Right renal cortex interstitium (tissue), 3 donors: ENCODE data around the gene UQCC2. TPM values are rescaled to one million over a fixed set of nuclear protein-coding genes. Genes with fewer than 3 reads are reported as not detected.

Source experiments
- DNase-seq, 3 donors: peaks; one replicate each; pipeline ENCODE4 v3.0.0-alpha.2; 2013; ENCODE audit warnings: low read depth in 3 of 3, low spot score in 2 of 3
- polyA plus RNA-seq, 3 donors: library from polyadenylated mRNA; unstranded; fragments of 120-200 nt; gene quantifications; one replicate each; pipeline ENCODE4 v1.2.1, GENCODE V29; 2013; ENCODE audit not compliant: insufficient read length in 3 of 3

The UQCC2 gene
- polyA plus RNA-seq, 3 donors, result 48.7 to 60.2 (median 60.2) TPM

- DNase-seq, result no peak
Measured at GRCh38 chr6:33744895-33745546, 33.5 kb upstream of the UQCC2 start.

DNA sequence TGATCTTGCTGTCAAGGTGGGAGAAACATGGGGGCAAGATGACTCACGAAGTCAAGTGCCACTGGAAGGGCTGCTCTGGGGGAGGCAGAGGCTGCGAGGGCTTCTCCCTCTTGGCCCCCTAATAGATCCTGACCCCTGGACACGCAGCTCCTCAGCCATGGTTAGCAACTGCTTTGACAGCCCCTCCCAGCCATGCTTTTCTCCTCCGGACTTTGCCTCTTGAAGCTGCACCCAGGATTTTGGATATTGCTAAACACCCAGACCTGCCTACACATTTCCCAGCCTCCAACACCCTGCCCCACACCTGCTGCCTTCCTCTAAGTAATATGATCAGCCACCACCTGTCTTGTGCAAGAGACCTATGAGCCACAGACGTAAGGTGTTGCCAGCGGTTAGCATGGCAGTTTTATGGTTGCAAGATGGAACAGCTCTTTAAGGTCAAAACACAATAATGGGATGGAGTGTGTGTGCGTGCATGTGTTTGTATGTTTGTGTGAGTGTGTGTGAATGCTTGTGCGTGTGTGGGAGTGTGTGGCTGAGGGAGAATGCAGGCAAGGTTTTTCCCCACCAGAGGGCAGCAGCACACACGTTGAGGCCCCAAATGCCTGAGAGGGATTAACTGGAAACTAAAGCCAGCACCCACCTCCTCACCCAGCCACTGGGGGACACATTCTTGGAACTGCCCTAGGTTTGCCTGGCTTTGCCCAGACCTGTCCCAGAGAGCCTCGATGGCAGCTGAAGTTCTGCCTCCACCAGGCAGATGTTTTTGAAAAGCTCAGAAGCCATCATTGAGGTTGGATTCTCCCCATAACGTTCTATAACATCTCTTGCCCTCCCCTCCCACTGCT, 32.7 kb upstream of the UQCC2 start:
- peak in 2 of 3 donors; percentile 67 to 76 for DNase-seq

DNA sequence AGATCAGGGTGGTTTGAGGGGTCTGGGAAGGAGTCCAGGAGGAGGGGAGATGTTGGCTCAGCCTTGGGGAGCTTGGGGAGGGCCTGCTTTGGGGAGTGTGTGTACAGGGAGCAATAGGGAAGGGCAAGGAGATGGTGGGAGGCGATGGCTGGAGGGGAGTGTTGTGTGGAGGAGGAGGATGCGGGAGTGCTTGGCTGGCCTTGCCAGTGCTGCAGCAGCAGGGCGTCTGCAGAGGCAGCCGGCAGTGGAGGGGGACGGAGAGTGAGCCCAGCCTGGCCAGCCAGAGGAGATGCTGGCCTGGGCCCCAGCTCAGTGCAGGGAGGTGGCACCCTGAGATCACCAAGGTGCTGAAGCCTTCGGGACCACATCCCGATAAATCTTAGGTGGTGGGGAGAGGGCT, 31.3 kb upstream of the UQCC2 start:
- no peak for DNase-seq

DNA sequence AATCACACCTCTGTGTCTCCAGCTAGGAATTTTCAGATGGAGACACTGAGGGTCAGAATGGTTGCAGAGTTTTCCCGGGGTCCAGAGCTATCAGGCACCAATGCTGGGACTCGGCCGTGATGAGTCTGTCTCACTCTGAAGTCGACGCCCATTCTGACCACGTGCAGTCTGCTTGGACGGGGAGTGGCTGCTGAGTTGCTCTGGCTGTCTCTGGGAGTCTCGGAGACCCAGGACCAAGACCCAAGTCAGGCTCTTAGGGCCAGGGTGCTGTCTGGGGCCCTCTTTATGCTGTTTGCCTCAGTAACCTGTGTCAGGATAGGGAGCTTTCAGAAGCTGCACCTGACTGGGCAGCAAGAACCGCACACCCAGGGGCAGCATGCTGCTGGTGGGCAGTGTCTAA, 30.6 kb upstream of the UQCC2 start:
- DNase-seq, result no peak

- DNase-seq, result no peak
Measured at GRCh38 chr6:33740794-33741193, 29.3 kb upstream of the UQCC2 start.

- no peak for DNase-seq
Measured at GRCh38 chr6:33740204-33740608, 28.7 kb upstream of the UQCC2 start.

- no peak for DNase-seq
Measured at GRCh38 chr6:33739571-33739970, 28.1 kb upstream of the UQCC2 start.

- DNase-seq, result no peak
Measured at GRCh38 chr6:33738879-33739278, 27.4 kb upstream of the UQCC2 start.

- DNase-seq, result no peak
Measured at GRCh38 chr6:33738153-33738552, 26.7 kb upstream of the UQCC2 start.

DNA sequence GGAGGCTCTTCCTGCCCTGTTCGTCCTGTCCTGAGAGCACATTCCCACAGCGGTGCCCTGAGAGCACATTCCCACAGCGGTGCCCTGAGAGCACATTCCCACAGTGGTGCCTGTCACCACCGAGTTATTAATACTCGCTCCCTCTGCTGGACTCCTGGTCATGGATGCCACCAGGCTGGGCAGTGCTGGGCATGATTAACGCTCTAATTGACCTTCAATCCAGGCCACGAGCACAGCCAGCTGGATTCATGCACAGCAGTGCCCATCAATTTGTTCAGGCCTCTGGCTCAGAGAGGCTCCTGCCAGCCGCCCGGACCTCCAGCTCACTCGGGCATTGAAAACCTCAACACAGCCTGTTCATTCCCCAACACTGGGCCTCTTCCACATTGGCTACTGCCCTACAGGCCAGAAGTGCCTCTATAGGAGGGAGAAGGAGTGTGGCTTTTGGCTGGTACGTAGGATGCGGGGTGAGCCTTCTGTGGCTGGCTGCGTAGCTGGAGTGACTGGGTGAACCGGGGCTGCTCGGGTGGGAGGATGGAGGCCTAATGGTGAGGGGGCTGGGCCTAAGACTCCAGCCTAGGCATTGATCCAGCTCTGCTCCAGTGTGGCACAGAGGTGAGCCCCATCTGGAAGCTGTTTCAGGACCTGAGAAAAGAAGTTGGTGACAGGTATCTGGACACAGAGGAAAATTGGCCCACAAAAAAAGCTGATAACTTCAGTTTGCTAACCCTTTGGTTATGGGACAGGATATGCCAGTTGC, 25.9 kb upstream of the UQCC2 start:
- no peak for DNase-seq

- DNase-seq, result no peak
Measured at GRCh38 chr6:33735216-33735615, 23.7 kb upstream of the UQCC2 start.

- no peak for DNase-seq
Measured at GRCh38 chr6:33733709-33734007, 22.2 kb upstream of the UQCC2 start.

DNA sequence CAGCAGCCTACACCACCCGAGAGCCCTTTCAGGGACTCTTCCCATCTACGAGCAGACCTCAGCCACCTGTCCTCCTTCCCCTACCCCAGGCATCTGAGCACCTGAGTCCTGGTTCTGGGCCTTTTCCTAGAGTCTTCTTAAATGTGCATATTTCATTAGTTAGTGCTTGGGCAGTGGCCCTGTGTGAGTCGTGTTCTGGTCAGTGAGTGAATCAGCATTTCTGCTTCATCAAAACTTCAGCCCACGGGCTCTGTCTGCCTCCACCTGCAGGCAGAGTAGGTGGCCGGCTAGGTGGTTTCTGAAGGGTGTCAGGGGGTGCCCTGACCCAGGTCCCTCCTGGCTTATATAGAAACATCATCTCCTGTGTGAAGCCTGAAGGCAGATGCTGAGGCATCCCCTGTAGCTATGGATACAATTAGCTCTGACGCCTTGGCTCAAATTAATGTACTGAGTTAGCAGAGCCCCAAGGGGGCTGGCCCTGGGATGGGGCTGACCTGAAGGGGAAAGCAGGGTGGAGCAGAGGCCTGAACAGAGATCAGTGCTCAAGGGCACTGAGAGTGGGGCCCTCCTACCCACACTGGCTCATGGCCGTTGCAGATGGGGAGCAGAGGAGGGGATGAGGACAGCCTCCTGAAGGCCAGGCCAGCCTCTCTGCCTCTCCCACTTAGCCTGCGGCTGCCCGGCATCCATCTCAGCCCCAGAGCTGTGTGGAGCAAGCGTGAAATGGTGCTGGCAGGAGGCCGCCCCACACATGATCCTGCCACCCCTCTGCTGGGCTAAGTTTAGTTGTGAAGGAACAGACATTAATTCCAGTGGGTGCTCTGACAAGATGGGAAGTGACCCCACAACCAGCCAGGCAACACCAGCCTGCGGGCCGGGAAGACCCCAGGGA, 21.6 kb upstream of the UQCC2 start:
- DNase-seq, result no peak

- no peak for DNase-seq
Measured at GRCh38 chr6:33732385-33732784, 20.9 kb upstream of the UQCC2 start.

DNA sequence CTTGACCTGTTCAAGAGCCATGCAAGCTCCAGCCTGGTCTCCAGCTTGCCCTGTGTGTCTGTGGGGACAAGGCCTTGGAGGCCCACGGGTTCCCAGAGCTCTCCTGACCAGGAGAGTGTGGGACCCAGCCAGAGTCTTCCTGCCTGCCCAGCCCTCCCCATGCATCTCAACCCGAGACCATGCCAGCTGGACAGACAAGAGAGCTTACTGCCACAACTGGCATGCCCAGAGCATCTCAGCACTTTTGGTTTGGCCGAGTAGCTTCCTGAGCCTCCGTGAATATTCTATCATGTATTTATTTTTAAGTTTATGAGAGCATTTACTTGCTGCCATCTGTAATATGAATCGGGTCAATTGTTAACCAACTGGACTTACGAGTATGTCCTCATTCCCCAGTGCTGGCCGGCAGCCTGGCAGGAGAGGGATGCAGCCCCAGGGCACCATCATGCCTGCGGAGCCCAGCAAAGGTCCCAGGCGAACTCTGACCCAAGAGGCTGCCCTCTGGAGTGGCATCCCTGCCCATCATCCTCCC, 20.3 kb upstream of the UQCC2 start:
- DNase-seq, result no peak

- no peak for DNase-seq
Measured at GRCh38 chr6:33731035-33731434, 19.5 kb upstream of the UQCC2 start.

DNA sequence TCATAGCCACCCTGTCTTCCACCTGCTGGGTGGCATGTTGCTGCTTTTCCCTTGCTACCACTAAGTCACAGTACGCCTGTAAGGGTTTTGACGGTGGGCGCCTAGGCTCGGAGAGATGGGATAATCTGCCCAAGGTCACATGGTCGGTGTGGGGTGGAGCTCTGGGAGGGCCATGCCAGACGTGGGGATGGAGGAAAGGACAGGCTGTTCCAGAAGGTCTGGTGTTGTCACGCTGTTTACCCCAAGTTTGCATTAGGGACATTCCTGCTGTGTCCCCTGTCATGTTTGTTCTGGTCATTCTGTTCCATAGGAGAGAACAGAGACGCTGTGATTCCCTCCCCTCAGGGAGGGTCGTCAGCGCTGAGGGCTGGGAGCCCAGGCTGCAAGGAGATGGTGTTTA, 19.1 kb upstream of the UQCC2 start:
- no peak for DNase-seq

DNA sequence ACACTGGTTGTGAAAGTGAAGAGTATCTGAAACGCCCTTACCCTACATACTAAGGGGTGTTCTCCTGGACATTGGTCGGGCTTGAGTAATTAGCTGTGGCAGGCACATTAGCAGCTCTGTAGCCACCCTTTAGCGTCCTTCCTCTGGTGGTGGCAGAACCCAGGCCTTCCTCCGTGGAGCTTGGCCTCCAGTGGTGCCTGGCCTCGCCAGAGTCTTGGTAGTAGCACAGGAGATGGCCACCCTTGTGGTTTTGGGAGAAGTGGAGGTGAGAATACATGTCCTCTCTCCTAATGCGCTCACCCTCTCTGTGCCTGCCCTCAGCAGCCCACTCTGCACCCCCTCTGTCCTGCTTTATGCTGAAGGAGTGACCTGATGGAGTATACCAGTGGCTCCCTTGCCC, 17.6 kb upstream of the UQCC2 start:
- no peak for DNase-seq

GRCh38 chr6:33728438-33728837, 16.9 kb upstream of the UQCC2 start:
- DNase-seq, result no peak

DNA sequence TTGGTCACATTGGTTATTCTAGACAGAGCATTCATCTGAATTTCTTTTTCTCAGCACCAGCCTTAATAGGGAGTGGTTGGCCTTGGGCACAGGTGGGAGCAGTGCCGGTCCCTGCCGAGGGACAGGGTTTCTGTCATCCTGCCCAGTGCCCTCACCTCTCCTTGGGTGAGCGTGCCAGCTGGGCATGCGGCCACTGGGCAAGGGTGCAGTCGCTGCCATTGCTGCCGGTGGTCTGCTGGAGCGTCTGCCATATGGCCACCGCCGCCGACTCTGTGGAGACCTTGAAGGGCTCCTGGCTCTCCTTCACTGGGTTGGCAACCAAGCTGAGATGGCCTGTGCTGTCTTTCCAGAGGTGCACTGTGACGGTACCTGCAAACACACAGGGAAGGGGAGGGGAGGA, 16.4 kb upstream of the UQCC2 start:
- DNase-seq, result no peak

GRCh38 chr6:33727126-33727525, 15.6 kb upstream of the UQCC2 start:
- no peak for DNase-seq
